T-helper 1 cell treated with Interleukin-12 subunit alpha and Interleukin-12 subunit beta and Interleukin-4 antibody, amounts not matched to agents 30 μg/mL and 1 μg/mL, for 36 hours (primary cell): ENCODE data around the gene PTK7.
"Not testable (repeated sequence)": the region's sequence is repeated elsewhere in the genome, so short reads cannot be mapped to it uniquely, and the experiment has no call there.

Experiments
- H3K27ac Mint-ChIP-seq: one replicate; pipeline ENCODE4 v1.8.0; 2021; ENCODE audit warnings: mild to moderate bottlenecking, mixed read lengths
- H3K27me3 Mint-ChIP-seq: one replicate; pipeline ENCODE4 v1.8.0; 2021; ENCODE audit warnings: low read depth, mixed read lengths
- H3K36me3 Mint-ChIP-seq: one replicate; pipeline ENCODE4 v1.8.0; 2021; ENCODE audit warnings: low read depth, mixed read lengths
- H3K4me1 Mint-ChIP-seq: one replicate; pipeline ENCODE4 v1.8.0; 2021; ENCODE audit warnings: low read depth, mixed read lengths
- H3K4me3 Mint-ChIP-seq: one replicate; pipeline ENCODE4 v1.8.0; 2021; ENCODE audit warnings: mild to moderate bottlenecking, moderate library complexity, mixed read lengths
- H3K9me3 Mint-ChIP-seq: one replicate; pipeline ENCODE4 v1.8.0; 2021; ENCODE audit warnings: mixed read lengths

Gene PTK7

GRCh38 chr6:43107344-43108062 is 31.4 kb downstream of the PTK7 start:
- no peaks in the 10 kb centered on the region for H3K4me1 Mint-ChIP-seq
- no peak overlapping the region for H3K27ac Mint-ChIP-seq
- no peaks in the 10 kb centered on the region for H3K36me3 Mint-ChIP-seq
- no peaks in the 10 kb centered on the region for H3K9me3 Mint-ChIP-seq
- no peaks in the 10 kb centered on the region for H3K27me3 Mint-ChIP-seq
- no peak overlapping the region for H3K4me3 Mint-ChIP-seq

- Mint-ChIP-seq H3K4me3 (no peak overlapping the region), H3K27ac (no peak overlapping the region), H3K27me3 (no peaks in the 10 kb centered on the region), H3K4me1 (no peaks in the 10 kb centered on the region), H3K36me3 (no peaks in the 10 kb centered on the region), H3K9me3 (no peaks in the 10 kb centered on the region)
Observed at GRCh38 chr6:43113431-43114260, 37.5 kb downstream of the PTK7 start.

- no peak overlapping the region for H3K27ac Mint-ChIP-seq
- no peaks in the 10 kb centered on the region for H3K36me3 Mint-ChIP-seq
- no peaks in the 10 kb centered on the region for H3K4me1 Mint-ChIP-seq
- no peaks in the 10 kb centered on the region for H3K27me3 Mint-ChIP-seq
- H3K4me3 Mint-ChIP-seq: no peak overlapping the region
- no peaks in the 10 kb centered on the region for H3K9me3 Mint-ChIP-seq
Observed at GRCh38 chr6:43115365-43115764, 39.3 kb downstream of the PTK7 start.

GRCh38 chr6:43117466-43117865 is 41.4 kb downstream of the PTK7 start:
- H3K36me3 Mint-ChIP-seq, H3K27ac Mint-ChIP-seq, H3K9me3 Mint-ChIP-seq, H3K4me1 Mint-ChIP-seq, H3K27me3 Mint-ChIP-seq, H3K4me3 Mint-ChIP-seq: not testable (repeated sequence)

GRCh38 chr6:43119482-43119881 is 43.4 kb downstream of the PTK7 start:
- no peaks in the 10 kb centered on the region for H3K9me3 Mint-ChIP-seq
- no peaks in the 10 kb centered on the region for H3K36me3 Mint-ChIP-seq
- H3K4me3 Mint-ChIP-seq: no peak overlapping the region
- H3K27me3 Mint-ChIP-seq: no peaks in the 10 kb centered on the region
- no peaks in the 10 kb centered on the region for H3K4me1 Mint-ChIP-seq
- H3K27ac Mint-ChIP-seq: no peak overlapping the region

- H3K9me3 Mint-ChIP-seq: no peaks in the 10 kb centered on the region
- H3K27me3 Mint-ChIP-seq: no peaks in the 10 kb centered on the region
- no peak overlapping the region for H3K4me3 Mint-ChIP-seq
- H3K4me1 Mint-ChIP-seq: no peaks in the 10 kb centered on the region
- no peaks in the 10 kb centered on the region for H3K36me3 Mint-ChIP-seq
- no peak overlapping the region for H3K27ac Mint-ChIP-seq
Observed at GRCh38 chr6:43120101-43120763, 44.1 kb downstream of the PTK7 start.

- Mint-ChIP-seq H3K4me3 (no peak overlapping the region), H3K36me3 (no peaks in the 10 kb centered on the region), H3K9me3 (no peaks in the 10 kb centered on the region), H3K4me1 (no peaks in the 10 kb centered on the region), H3K27ac (no peak overlapping the region), H3K27me3 (no peaks in the 10 kb centered on the region)
Observed at GRCh38 chr6:43120944-43121913, 45.1 kb downstream of the PTK7 start.

- Mint-ChIP-seq H3K4me1 (no peaks in the 10 kb centered on the region), H3K27me3 (no peaks in the 10 kb centered on the region), H3K4me3 (no peak overlapping the region), H3K27ac (no peak overlapping the region), H3K36me3 (no peaks in the 10 kb centered on the region), H3K9me3 (no peaks in the 10 kb centered on the region)
Observed at GRCh38 chr6:43122146-43122545, 46.0 kb downstream of the PTK7 start.

- Mint-ChIP-seq H3K27ac (no peak overlapping the region), H3K4me3 (no peak overlapping the region), H3K4me1 (no peaks in the 10 kb centered on the region), H3K9me3 (no peaks in the 10 kb centered on the region), H3K36me3 (no peaks in the 10 kb centered on the region), H3K27me3 (no peaks in the 10 kb centered on the region)
Observed at GRCh38 chr6:43123461-43124314, 47.6 kb downstream of the PTK7 start.

GRCh38 chr6:43124481-43124880 is 48.4 kb downstream of the PTK7 start:
- no peak overlapping the region for H3K4me3 Mint-ChIP-seq
- no peaks in the 10 kb centered on the region for H3K36me3 Mint-ChIP-seq
- no peaks in the 10 kb centered on the region for H3K4me1 Mint-ChIP-seq
- H3K27ac Mint-ChIP-seq: no peak overlapping the region
- no peaks in the 10 kb centered on the region for H3K27me3 Mint-ChIP-seq
- H3K9me3 Mint-ChIP-seq: no peaks in the 10 kb centered on the region

- Mint-ChIP-seq H3K36me3 (no peaks in the 10 kb centered on the region), H3K9me3 (no peaks in the 10 kb centered on the region), H3K27me3 (no peaks in the 10 kb centered on the region), H3K4me1 (no peaks in the 10 kb centered on the region), H3K4me3 (no peak overlapping the region), H3K27ac (no peak overlapping the region)
Observed at GRCh38 chr6:43125119-43125518, 49.0 kb downstream of the PTK7 start.

- Mint-ChIP-seq H3K4me3 (no peak overlapping the region), H3K27me3 (no peaks in the 10 kb centered on the region), H3K9me3 (no peaks in the 10 kb centered on the region), H3K27ac (no peak overlapping the region), H3K4me1 (no peaks in the 10 kb centered on the region), H3K36me3 (no peaks in the 10 kb centered on the region)
Observed at GRCh38 chr6:43125555-43125954, 49.4 kb downstream of the PTK7 start.

GRCh38 chr6:43127180-43127579 is 51.1 kb downstream of the PTK7 start:
- H3K36me3 Mint-ChIP-seq: no peaks in the 10 kb centered on the region
- H3K4me3 Mint-ChIP-seq: no peak overlapping the region
- H3K4me1 Mint-ChIP-seq: no peaks in the 10 kb centered on the region
- no peaks in the 10 kb centered on the region for H3K27me3 Mint-ChIP-seq
- no peak overlapping the region for H3K27ac Mint-ChIP-seq
- H3K9me3 Mint-ChIP-seq: no peaks in the 10 kb centered on the region
